Lower lobe of right lung (tissue), 2 donors: Measurements from ENCODE around the gene FNIP1. TPM values are rescaled to one million over a fixed set of nuclear protein-coding genes. Genes with fewer than 3 reads are reported as not detected.
A peak's percentile ranks its signal among the peaks of the same experiment; 100 is the strongest.

Source experiments
- ATAC-seq, 2 donors: fragments of 200-7000 bp; cut with Tn5 transposase; one replicate each; pipeline ENCODE4 v1.9.1; 2020 to 2022; ENCODE audit warnings: mild to moderate bottlenecking in 2 of 2, moderate library complexity in 2 of 2
- DNase-seq: peaks from one replicate; pipeline ENCODE4 v3.0.0-alpha.2; 2020
- H3K27ac ChIP-seq: fragments of 200-600 bp; one replicate; pipeline ENCODE4 v1.8.0; 2022
- H3K27me3 ChIP-seq: fragments of 200-600 bp; one replicate; pipeline ENCODE4 v1.8.0; 2022; ENCODE audit warnings: low read depth
- H3K36me3 ChIP-seq: fragments of 200-600 bp; one replicate; pipeline ENCODE4 v1.8.0; 2022; ENCODE audit warnings: mild to moderate bottlenecking
- H3K4me1 ChIP-seq: fragments of 200-600 bp; one replicate; pipeline ENCODE4 v1.8.0; 2022
- H3K4me3 ChIP-seq: fragments of 200-600 bp; one replicate; pipeline ENCODE4 v1.8.0; 2022; ENCODE audit warnings: mild to moderate bottlenecking
- H3K9me3 ChIP-seq: fragments of 200-600 bp; one replicate; pipeline ENCODE4 v1.8.0; 2022
- intact Hi-C: fragments of 100-400 bp; cut with DNase I; formaldehyde crosslinking; loops from one replicate; pipeline ENCODE4 v1.11.0; 2022
- total RNA-seq: library from RNA; stranded (reverse); fragmentation: NEBNext Ultra II Directional; extraction: Animal tissue kit (Norgen Biotek cat#: 25700); gene quantifications from one replicate; pipeline ENCODE4 v1.2.1, GENCODE V29; 2021
- TF ChIP-seq, protein P1 (sequence below): fragments of 200-600 bp; IDR thresholded peaks from one replicate; pipeline ENCODE4 v1.8.0; 2022; ENCODE audit warnings: antibody characterized with exemption, mild to moderate bottlenecking
- donor health status: DM: no; HTN: yes; CAD: no; lungs with severe emphysema.

Gene FNIP1
- total RNA-seq, 1 donor from 2014 or later: 40.3 TPM

DNA sequence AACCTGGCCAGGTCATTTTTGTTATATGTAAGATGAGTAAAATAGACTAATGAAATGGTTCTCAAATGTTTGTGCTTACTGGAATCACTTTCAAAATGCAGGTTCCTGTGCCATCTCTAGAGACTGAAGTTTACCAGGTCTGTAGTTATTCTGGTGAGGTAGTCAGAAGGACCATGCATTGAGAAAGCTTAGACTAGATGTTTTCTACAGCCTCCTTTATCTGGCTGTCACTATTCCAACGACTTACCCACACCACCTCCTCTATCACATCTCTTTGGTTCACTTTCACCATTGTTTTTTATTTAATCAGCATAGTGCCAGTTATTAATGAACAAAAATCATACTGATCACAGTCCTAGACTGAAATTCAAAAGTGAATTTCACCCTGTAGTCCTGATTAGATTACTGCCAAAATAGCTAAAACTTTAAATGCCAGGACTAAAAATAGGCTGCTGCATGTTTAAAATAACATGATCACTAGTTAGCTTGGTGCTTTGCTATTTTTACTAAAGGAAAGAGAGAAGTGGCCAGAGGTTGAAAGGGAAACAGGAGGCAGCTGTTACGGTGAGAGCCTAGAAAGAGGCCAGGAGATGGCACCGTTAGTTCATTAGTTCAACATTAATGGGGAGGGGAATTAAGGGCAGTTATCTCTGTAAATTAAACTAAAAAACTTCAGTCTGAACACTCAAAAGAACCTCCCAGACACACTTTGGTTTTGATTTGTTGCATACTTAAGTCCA, 13.9 kb upstream of the FNIP1 start:
- Histone ChIP-seq H3K27ac (no peak overlapping the region), H3K9me3 (no peaks in the 10 kb centered on the region), H3K4me1 (no peaks in the 10 kb centered on the region), H3K4me3 (no peak overlapping the region), H3K36me3 (no peaks in the 10 kb centered on the region), H3K27me3 (no peaks in the 10 kb centered on the region)
- DNase-seq: no peak
- TF ChIP-seq, protein P1, sequence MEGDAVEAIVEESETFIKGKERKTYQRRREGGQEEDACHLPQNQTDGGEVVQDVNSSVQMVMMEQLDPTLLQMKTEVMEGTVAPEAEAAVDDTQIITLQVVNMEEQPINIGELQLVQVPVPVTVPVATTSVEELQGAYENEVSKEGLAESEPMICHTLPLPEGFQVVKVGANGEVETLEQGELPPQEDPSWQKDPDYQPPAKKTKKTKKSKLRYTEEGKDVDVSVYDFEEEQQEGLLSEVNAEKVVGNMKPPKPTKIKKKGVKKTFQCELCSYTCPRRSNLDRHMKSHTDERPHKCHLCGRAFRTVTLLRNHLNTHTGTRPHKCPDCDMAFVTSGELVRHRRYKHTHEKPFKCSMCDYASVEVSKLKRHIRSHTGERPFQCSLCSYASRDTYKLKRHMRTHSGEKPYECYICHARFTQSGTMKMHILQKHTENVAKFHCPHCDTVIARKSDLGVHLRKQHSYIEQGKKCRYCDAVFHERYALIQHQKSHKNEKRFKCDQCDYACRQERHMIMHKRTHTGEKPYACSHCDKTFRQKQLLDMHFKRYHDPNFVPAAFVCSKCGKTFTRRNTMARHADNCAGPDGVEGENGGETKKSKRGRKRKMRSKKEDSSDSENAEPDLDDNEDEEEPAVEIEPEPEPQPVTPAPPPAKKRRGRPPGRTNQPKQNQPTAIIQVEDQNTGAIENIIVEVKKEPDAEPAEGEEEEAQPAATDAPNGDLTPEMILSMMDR: no peak
- intact Hi-C loops: no loop called here
- ATAC-seq: no peak

- peak; percentile 82 to 84 for ATAC-seq
- TF ChIP-seq, protein P1: no peak
- H3K36me3 ChIP-seq: no peaks in the 10 kb centered on the region
- H3K9me3 ChIP-seq: no peaks in the 10 kb centered on the region
- DNase-seq: peak; percentile 84
- peak overlapping the region; percentile 92 for H3K4me3 ChIP-seq
- H3K4me1 ChIP-seq: peaks cover 43% of the 10 kb centered on the region
- H3K27me3 ChIP-seq: no peaks in the 10 kb centered on the region
- intact Hi-C loops: no loop called here
- H3K27ac ChIP-seq: peak overlapping the region; percentile 99
These were observed 681 bp downstream of the FNIP1 start for GRCh38 chr5:131795879-131796792.

DNA sequence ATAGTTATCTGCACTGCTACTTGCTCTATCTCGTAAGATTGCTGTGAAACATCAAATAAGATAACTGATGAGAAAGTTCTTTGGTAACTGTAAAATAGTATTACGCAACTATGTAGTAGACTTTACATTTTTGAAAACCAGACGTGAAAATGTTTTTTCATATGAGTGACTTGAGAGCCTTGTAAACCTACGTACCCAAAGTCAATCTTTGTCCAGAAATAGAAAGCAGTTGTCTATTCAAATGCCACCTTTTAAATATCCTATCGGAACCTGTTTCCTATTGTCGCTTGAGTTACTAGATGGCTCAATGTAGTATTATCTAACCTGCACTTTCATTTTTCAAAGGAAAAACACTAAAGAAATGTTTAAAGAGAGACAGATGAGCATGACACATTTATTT, 1.6 kb downstream of the FNIP1 start:
- Histone ChIP-seq H3K27ac (no peak overlapping the region), H3K27me3 (no peaks in the 10 kb centered on the region), H3K36me3 (no peaks in the 10 kb centered on the region), H3K9me3 (no peaks in the 10 kb centered on the region), H3K4me1 (peaks cover 46% of the 10 kb centered on the region), H3K4me3 (peak overlapping the region; percentile 92)
- intact Hi-C loops: no loop called here
- TF ChIP-seq, protein P1: no peak
- no peak for ATAC-seq
- no peak for DNase-seq

GRCh38 chr5:131794586-131794985, 2.2 kb downstream of the FNIP1 start:
- ATAC-seq (no peak), DNase-seq (no peak)
- H3K4me3 ChIP-seq: peak overlapping the region; percentile 92
- H3K4me1 ChIP-seq: peaks cover 46% of the 10 kb centered on the region
- H3K27ac ChIP-seq: no peak overlapping the region
- no peaks in the 10 kb centered on the region for H3K9me3 ChIP-seq
- intact Hi-C loops: no loop called here
- no peaks in the 10 kb centered on the region for H3K27me3 ChIP-seq
- TF ChIP-seq, protein P1: no peak
- H3K36me3 ChIP-seq: no peaks in the 10 kb centered on the region

GRCh38 chr5:131792896-131793295, 3.9 kb downstream of the FNIP1 start:
- TF ChIP-seq, protein P1: no peak
- H3K4me1 ChIP-seq: peaks cover 47% of the 10 kb centered on the region
- no peak overlapping the region for H3K4me3 ChIP-seq
- ATAC-seq (no peak), DNase-seq (no peak)
- H3K9me3 ChIP-seq: no peaks in the 10 kb centered on the region
- no peaks in the 10 kb centered on the region for H3K36me3 ChIP-seq
- no peak overlapping the region for H3K27ac ChIP-seq
- no peaks in the 10 kb centered on the region for H3K27me3 ChIP-seq
- intact Hi-C loops: no loop called here
